ENCODE measurements around the gene AJUBA. TPM values are rescaled to one million over a fixed set of nuclear protein-coding genes. Genes with fewer than 3 reads are reported as not detected.

AJUBA gene
- 37.8 TPM for total RNA-seq
- long read RNA-seq, full-length matches to known transcripts = 48 of 62 reads
- long read RNA-seq, partial matches to known transcripts = 2 of 62 reads
- long read RNA-seq, other reads (novel, unspliced or antisense) = 12 of 62 reads

- Histone ChIP-seq H3K9me3 (no peaks in the 10 kb centered on the region), H3K27me3 (peaks cover 9% of the 10 kb centered on the region), H3K36me3 (no peaks in the 10 kb centered on the region), H3K4me3 (peak within 1 kb of the TSS; percentile 83), H3K27ac (peak within 1 kb of the TSS; percentile 78), H3K4me1 (peaks cover 26% of the 10 kb centered on the region)
- no peak for TF ChIP-seq CTCF (IDR thresholded peaks at IDR 0.05)
- intact Hi-C loops (cut with DNase I) = no loop called here
- ATAC-seq = peak; percentile 80
- peak; percentile 94 for DNase-seq
Measured at GRCh38 chr14:22982477-22983245, at the start of gene AJUBA. AJUBA (minus strand) TSS chr14:22982551; CDS start chr14:22982266, 285 bp downstream.

- H3K4me3 ChIP-seq = no peak overlapping the region
- ATAC-seq (no peak), DNase-seq (no peak)
- no peak overlapping the region for H3K27ac ChIP-seq
- peaks cover 59% of the 10 kb centered on the region for H3K36me3 ChIP-seq
- intact Hi-C loops (cut with DNase I) = no loop called here
- H3K27me3 ChIP-seq = no peaks in the 10 kb centered on the region
- H3K4me1 ChIP-seq = peaks cover 15% of the 10 kb centered on the region
- no peak for TF ChIP-seq CTCF (IDR thresholded peaks at IDR 0.05)
- no peaks in the 10 kb centered on the region for H3K9me3 ChIP-seq
Measured at GRCh38 chr14:23030936-23031335, 48.6 kb upstream of the AJUBA start.

- TF ChIP-seq CTCF (IDR thresholded peaks at IDR 0.05) = no peak
- Histone ChIP-seq H3K4me3 (no peak overlapping the region), H3K36me3 (peaks cover 69% of the 10 kb centered on the region), H3K9me3 (no peaks in the 10 kb centered on the region), H3K4me1 (peaks cover 14% of the 10 kb centered on the region), H3K27ac (no peak overlapping the region), H3K27me3 (no peaks in the 10 kb centered on the region)
- intact Hi-C loops (cut with DNase I) = no loop called here
- ATAC-seq = no peak
- no peak for DNase-seq
Measured at GRCh38 chr14:23028799-23029198, 46.4 kb upstream of the AJUBA start.

GRCh38 chr14:23025151-23025814 is 42.9 kb upstream of the AJUBA start:
- no peak for ATAC-seq
- Histone ChIP-seq H3K9me3 (no peaks in the 10 kb centered on the region), H3K4me1 (peaks cover 7% of the 10 kb centered on the region), H3K27ac (no peak overlapping the region), H3K4me3 (no peak overlapping the region), H3K36me3 (peaks cover 40% of the 10 kb centered on the region), H3K27me3 (no peaks in the 10 kb centered on the region)
- DNase-seq = no peak
- no peak for TF ChIP-seq CTCF (IDR thresholded peaks at IDR 0.05)
- intact Hi-C loops (cut with DNase I) = no loop called here

- Histone ChIP-seq H3K4me1 (peaks cover 7% of the 10 kb centered on the region), H3K36me3 (peaks cover 37% of the 10 kb centered on the region)
Measured at GRCh38 chr14:23024612-23025075, 42.3 kb upstream of the AJUBA start.

More at GRCh38 chr14:23024612-23025075, 42.3 kb upstream of the AJUBA start:
- Histone ChIP-seq H3K27me3 (no peaks in the 10 kb centered on the region), H3K9me3 (no peaks in the 10 kb centered on the region), H3K4me3 (no peak overlapping the region), H3K27ac (no peak overlapping the region)
- ATAC-seq (no peak), DNase-seq (no peak)
- TF ChIP-seq CTCF (IDR thresholded peaks at IDR 0.05) = no peak
- intact Hi-C loops (cut with DNase I) = no loop called here
